Ishikawa (cell line): ENCODE results near the gene ACAP2.

ENCODE experiments used
- CEBPB ChIP-seq: IDR thresholded peaks from 2 replicates; pipeline ENCODE4 v1.6.1; 2012
- CREB1 ChIP-seq: IDR thresholded peaks from 2 replicates; pipeline ENCODE4 v1.6.1; 2012; ENCODE audit warnings: low read depth
- EGR1 ChIP-seq: IDR thresholded peaks from 2 replicates; pipeline ENCODE4 v1.6.1; 2012
- EP300 ChIP-seq: IDR thresholded peaks from 2 replicates; pipeline ENCODE4 v1.6.1; 2012; ENCODE audit warnings: borderline replicate concordance
- FOXM1 ChIP-seq: IDR thresholded peaks from 2 replicates; pipeline ENCODE4 v1.6.1; 2012; ENCODE audit warnings: low read depth, borderline replicate concordance
- RAD21 ChIP-seq: IDR thresholded peaks from 2 replicates; pipeline ENCODE4 v1.6.1; 2012; ENCODE audit warnings: low read depth
- TAF1 ChIP-seq: IDR thresholded peaks from 2 replicates; pipeline ENCODE4 v1.6.1; 2012; ENCODE audit warnings: low read depth, mild to moderate bottlenecking
- TCF12 ChIP-seq: IDR thresholded peaks from 2 replicates; pipeline ENCODE4 v1.6.1; 2012; ENCODE audit warnings: low read depth
- TEAD4 ChIP-seq: IDR thresholded peaks from 2 replicates; pipeline ENCODE4 v1.6.1; 2012
- ZBTB7A ChIP-seq: IDR thresholded peaks from 2 replicates; pipeline ENCODE4 v1.6.1; 2012; ENCODE audit warnings: low read depth
- TF ChIP-seq, protein P1 (sequence below): IDR thresholded peaks from 2 replicates; pipeline ENCODE4 v1.6.1; 2012
- TF ChIP-seq, protein P2 (sequence below): IDR thresholded peaks from 2 replicates; pipeline ENCODE4 v1.6.1; 2012; ENCODE audit warnings: low read depth, mild to moderate bottlenecking
- TF ChIP-seq, protein P3 (sequence below): IDR thresholded peaks from 2 replicates; pipeline ENCODE4 v1.6.1; 2012

DNA sequence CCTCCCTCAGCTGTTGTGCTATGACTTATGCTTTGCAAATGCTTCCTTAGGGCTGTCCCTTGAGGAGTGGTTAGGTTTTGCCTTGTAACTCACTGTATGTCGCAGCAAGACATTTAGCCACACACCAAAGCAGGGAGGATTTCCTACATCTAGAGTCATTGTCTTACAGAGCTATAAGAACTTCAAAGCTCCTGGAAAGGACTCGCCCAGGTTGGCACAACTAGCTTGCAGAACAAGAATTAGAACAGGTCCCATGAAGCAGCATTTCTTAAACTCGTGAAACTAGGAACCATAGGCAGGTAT is 19.4 kb upstream of the ACAP2 start:
- TF ChIP-seq CEBPB, result no peak
- TF ChIP-seq EP300, result no peak
- TF ChIP-seq, protein P1, sequence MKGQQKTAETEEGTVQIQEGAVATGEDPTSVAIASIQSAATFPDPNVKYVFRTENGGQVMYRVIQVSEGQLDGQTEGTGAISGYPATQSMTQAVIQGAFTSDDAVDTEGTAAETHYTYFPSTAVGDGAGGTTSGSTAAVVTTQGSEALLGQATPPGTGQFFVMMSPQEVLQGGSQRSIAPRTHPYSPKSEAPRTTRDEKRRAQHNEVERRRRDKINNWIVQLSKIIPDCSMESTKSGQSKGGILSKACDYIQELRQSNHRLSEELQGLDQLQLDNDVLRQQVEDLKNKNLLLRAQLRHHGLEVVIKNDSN, result no peak
- TF ChIP-seq EGR1, result no peak
- TF ChIP-seq, protein P2, sequence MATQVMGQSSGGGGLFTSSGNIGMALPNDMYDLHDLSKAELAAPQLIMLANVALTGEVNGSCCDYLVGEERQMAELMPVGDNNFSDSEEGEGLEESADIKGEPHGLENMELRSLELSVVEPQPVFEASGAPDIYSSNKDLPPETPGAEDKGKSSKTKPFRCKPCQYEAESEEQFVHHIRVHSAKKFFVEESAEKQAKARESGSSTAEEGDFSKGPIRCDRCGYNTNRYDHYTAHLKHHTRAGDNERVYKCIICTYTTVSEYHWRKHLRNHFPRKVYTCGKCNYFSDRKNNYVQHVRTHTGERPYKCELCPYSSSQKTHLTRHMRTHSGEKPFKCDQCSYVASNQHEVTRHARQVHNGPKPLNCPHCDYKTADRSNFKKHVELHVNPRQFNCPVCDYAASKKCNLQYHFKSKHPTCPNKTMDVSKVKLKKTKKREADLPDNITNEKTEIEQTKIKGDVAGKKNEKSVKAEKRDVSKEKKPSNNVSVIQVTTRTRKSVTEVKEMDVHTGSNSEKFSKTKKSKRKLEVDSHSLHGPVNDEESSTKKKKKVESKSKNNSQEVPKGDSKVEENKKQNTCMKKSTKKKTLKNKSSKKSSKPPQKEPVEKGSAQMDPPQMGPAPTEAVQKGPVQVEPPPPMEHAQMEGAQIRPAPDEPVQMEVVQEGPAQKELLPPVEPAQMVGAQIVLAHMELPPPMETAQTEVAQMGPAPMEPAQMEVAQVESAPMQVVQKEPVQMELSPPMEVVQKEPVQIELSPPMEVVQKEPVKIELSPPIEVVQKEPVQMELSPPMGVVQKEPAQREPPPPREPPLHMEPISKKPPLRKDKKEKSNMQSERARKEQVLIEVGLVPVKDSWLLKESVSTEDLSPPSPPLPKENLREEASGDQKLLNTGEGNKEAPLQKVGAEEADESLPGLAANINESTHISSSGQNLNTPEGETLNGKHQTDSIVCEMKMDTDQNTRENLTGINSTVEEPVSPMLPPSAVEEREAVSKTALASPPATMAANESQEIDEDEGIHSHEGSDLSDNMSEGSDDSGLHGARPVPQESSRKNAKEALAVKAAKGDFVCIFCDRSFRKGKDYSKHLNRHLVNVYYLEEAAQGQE, result no peak
- TF ChIP-seq, protein P3, sequence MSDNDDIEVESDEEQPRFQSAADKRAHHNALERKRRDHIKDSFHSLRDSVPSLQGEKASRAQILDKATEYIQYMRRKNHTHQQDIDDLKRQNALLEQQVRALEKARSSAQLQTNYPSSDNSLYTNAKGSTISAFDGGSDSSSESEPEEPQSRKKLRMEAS, result no peak
- no peak for TF ChIP-seq TAF1
- TF ChIP-seq CREB1, result no peak
- TF ChIP-seq FOXM1, result no peak
- no peak for TF ChIP-seq TEAD4
- TF ChIP-seq RAD21, result no peak
- no peak for TF ChIP-seq TCF12
- no peak for TF ChIP-seq ZBTB7A
